HG03460 (cell line): ENCODE measurements around the gene KCNJ6.
"Not testable (repeated sequence)": the region's sequence is repeated elsewhere in the genome, so short reads cannot be mapped to it uniquely, and the experiment has no call there.

ENCODE experiments used
- ATAC-seq: cut with Tn5 transposase; IDR thresholded peaks from one replicate; pipeline ENCODE4 v1.9.1; 2021; ENCODE audit not compliant: unreplicated experiment

Gene KCNJ6, protein sequence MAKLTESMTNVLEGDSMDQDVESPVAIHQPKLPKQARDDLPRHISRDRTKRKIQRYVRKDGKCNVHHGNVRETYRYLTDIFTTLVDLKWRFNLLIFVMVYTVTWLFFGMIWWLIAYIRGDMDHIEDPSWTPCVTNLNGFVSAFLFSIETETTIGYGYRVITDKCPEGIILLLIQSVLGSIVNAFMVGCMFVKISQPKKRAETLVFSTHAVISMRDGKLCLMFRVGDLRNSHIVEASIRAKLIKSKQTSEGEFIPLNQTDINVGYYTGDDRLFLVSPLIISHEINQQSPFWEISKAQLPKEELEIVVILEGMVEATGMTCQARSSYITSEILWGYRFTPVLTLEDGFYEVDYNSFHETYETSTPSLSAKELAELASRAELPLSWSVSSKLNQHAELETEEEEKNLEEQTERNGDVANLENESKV

DNA sequence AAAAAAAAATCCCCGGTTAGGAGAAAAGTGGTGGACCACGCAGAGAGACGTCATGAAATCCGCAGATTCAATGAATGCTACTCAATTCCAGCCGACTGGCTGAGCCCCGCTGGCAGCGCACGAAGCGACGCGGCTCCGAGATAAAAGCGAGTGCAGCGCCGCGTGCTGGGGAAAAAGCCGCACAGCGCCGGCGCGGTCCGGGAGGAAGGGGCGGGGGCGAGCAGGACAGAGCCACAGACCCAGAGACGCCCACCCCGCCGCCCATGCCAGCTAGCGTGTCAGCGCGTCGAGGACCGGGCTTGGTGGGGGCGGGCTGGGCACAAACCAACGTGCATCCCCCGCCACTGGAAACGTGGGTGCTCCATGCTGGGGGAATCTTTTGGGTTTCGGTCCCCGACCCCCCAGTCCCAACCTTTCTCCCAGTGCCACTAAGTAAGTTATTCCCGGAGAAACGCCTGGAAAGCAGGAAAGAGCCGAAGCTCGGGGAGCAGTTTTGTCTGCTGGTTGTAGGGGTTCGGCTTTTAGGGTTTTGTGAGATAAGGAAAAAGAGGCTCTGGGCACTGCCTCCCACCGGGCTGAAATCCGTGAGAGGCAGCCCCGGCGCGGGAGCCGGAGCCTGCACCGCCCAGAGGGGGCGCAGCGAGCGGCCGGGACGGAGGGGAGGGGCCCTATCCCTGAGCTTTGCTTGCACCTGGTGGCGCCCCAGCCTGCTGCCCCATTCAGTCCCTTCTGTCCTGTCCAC, at the start of gene KCNJ6:
KCNJ6 (minus strand) TSS at position 148 of the 742 bp plus-strand sequence. CDS start 75,775 bp downstream, outside the sequence.
- ATAC-seq = no peak

- no peak for ATAC-seq
These were observed 49.0 kb upstream of the KCNJ6 start for GRCh38 chr21:37965088-37965805.

DNA sequence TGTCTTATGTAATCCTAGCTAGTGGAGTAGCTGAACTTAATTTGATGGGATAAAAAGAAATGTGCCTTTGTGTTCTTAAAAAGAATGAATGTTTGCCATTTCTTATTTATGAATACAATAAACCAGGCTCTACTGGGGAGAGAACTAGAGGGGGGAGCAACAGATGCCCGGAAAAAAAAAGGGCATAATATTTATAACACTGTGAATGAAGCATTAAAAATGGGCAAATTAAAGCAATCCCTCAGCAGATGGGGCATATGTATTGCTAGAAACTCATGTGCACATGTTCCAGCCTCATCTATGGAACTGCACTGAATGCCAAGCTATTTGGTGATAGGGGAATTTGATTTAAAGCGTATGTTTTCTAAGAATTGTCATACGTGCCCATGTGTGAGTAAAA, 42.3 kb upstream of the KCNJ6 start:
- ATAC-seq = no peak

DNA sequence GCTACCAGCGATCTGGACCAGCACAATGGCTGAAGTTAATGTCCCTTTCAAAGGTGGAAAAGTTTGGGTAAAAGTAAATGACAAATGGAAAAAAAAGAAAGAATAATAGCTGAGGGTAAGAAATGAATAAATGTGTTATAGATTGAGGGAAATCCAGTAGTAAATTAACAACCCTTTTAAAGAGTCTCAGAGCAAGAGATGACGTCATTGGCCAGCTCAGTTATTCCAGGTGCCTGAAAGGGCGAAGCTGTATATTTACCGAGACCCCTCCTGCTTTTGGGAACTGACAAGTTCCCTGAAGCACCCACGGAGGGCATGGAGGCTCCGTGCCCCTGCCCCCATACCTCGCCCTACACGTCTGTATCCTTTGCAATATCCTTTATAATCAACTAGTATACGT, 40.5 kb upstream of the KCNJ6 start:
- no peak for ATAC-seq

DNA sequence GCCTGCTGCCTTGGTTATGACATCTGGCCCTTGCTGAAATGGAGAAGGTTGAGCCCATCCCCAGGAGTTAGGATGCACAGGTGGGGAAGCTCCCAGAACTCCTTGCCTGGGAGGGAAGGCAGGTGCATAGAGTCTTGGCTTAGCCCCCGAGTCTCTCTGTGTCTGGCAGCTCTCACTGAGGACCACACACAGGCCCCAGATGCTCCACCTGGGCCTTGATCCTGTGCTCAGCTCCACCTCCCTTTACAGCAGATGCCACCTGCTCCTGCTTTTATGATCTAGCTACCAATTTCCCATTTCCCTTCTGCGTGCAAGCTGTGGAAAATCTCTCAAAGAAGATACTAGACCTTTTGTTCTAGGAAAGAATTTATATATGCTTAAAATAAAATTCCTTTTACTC, 28.8 kb upstream of the KCNJ6 start:
- no peak for ATAC-seq

GRCh38 chr21:37944496-37944895, 28.2 kb upstream of the KCNJ6 start:
- ATAC-seq = no peak

DNA sequence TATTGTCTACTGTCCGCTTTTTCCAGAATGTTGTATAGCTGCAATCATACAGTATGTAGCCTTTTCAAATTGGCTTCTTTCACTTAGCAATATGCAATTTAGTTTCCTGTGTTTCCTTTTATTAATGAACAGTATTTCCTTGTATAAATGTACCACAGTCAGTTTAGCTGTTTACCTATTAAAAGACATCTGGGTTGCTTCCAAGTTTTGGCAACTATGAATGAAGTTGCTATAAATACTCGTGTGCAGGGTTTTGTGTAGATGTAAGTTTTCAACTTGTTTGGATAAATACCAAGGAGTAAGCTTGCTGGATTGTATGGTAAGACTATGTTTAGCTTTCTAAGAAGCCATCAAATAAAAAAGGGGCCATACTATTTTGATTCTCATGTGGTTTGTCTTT, 24.4 kb upstream of the KCNJ6 start:
- ATAC-seq = no peak

GRCh38 chr21:37939838-37940237, 23.6 kb upstream of the KCNJ6 start:
- ATAC-seq = no peak

DNA sequence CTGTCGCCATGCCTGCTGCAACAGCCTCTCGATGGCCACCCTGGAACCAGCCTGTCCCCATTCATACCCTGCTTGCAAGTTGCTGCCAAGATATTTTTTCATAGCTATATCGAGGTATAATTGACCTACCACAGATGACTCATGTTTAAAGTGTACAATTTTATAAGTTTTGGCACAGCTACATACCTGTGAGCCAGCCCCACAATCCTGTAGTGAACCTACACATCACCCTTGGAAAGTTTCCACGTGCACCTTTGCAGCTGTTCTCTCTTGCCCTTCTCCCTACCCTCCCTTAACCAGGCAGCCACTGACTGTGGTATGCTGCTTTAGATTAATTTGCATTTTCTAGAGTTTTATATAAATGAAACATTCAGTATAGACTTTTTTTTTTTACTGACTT, 23.0 kb upstream of the KCNJ6 start:
- no peak for ATAC-seq

- ATAC-seq = no peak
These were observed 21.4 kb upstream of the KCNJ6 start for GRCh38 chr21:37937668-37938067.

- no peak for ATAC-seq
These were observed 19.9 kb upstream of the KCNJ6 start for GRCh38 chr21:37936010-37936785.

DNA sequence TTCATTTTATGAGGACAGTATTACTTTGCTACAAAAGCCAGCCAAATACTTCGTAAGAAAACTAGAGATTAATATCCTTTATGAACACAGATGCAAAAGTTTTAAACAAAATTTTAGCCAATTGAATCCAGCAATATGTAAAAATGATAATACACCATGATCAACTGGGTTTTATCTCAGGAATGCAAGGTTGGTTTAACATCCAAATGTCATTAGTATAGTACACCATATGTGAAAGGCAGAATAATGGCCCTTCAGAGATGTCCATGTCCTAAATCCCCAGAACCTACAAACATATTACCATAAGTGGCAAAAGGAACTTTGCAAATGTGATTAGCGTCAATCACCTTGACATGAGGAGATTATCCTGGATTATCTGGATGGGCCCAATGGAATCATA, 16.7 kb upstream of the KCNJ6 start:
- no peak for ATAC-seq

DNA sequence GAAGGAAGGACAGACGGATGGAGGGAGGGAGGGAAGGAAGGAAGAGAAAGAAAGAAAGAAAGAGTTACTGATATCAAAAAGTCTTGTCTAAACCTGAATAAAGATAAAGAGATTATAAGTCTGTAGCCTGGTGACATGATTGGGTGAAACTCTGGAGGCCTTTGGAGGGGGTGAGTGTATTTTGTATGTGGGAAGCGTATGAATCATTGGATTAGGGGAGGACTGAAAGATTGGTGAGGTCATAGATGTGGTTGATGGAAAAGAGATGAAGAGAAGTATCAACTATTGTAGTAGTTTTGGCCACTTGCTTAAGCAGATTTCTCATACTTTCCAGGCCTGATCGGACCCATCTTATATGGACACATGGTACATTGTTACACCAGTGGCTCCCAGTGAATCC, 11.5 kb upstream of the KCNJ6 start:
- ATAC-seq = no peak

DNA sequence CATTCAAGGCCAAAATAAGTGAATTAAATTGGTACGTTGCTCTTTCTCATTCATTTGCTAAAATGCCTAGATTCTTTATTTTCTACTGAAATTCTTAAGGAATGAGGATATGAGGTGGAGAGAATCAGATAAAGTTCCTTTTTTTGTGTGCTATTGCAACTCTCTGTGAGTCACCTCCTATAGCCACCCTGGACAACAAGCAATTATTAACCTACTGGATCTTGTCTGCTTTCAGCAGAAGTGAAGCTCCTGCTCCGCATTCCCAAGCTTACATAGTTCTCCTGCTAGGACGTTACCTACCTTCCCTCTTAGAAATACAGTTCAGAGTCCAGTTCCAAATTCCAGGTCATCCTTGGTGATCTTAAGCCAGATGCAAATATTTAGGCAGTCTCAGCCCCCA, 4.8 kb upstream of the KCNJ6 start:
- ATAC-seq = no peak

DNA sequence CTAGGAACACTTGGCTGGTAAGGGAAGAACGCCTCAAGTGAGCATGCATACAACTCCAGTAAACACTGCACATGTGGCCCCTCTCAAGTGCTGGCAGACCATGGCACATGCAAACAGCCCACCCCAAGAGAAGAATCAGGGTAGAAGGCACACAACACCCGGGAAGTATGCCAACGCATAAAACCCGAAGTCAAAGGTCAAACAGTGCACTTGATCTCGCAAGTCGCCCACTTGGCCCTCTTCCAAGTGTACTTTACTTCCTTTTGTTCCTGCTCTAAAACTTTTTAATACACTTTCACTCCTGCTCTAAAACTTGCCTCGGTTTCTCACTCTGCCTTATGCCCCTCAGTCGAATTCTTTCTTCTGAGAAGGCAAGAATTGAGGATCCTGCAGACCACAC, 4.0 kb upstream of the KCNJ6 start:
- ATAC-seq = not testable (repeated sequence)

- ATAC-seq = no peak
These were observed 1.4 kb upstream of the KCNJ6 start for GRCh38 chr21:37917612-37918011.

- no peak for ATAC-seq
These were observed 332 bp downstream of the KCNJ6 start for GRCh38 chr21:37915941-37916309.

GRCh38 chr21:37915497-37915911, 753 bp downstream of the KCNJ6 start:
- no peak for ATAC-seq

- no peak for ATAC-seq
These were observed 3.6 kb downstream of the KCNJ6 start for GRCh38 chr21:37912616-37913015.

GRCh38 chr21:37909936-37910335, 6.3 kb downstream of the KCNJ6 start:
- no peak for ATAC-seq

DNA sequence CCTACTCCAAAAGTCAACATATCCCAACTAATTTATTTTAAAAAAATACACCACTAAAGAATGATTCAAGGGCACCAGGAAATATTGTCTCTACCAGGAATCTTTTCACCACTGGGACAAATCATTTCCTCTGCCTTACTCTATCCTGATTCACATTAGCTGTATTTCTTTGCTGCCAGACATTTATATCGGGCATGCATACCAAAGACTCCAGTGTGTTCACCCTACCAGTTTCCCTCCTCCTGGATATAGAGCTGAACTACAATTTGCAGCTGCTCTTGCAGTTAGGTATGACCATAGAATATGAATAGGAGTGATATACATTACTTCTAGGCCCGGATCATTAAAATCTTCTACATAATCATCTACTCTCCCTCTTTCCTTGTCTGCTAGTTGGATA, 7.6 kb downstream of the KCNJ6 start:
- ATAC-seq = no peak
